ENCODE results near the gene MRPL18. TPM values are rescaled to one million over a fixed set of nuclear protein-coding genes. Genes with fewer than 3 reads are reported as not detected.

Gene MRPL18
- total and polyA plus RNA-seq, 9 of the 15 experiments (the other 6 are each of a cell fraction or from before 2014, with no cell fraction given): 149 to 456 (median 196) TPM

DNA sequence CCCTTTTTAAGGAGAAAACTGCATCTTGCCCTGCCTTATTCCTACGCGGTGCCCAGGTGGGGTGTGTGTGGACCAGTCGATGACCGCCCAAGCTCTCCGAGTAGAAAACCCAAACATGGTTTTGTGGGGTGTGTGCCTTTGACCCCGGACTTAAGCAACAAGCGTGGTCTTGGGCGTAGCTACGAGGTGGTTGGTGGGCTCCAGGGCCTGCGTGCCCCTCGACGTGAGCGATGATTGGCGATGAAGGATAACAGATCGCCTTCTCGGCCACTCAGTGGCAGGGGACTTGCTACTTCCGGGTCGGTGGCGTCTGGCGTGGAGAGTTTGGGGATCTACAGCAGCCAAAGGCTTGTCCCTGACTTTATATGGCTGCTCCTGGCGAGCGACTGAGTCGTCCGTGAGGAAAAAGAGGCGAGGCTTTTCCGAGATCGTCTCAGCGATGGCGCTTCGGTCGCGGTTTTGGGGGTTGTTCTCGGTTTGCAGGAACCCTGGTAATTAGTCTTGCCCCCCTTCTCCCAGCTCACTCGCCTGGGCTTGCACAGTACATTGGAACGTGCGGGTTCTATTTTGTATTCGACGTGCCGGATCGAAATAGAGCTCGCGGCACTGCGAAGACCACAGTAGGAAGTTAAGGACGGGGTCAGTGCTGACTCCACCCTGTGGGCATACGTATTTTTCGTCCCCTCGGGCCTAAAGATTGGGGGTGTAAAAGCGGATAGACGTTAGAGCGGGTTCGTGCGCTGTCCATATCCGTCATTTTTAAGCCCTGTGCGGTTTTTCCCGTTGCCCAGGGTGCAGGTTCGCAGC lies at the start of gene MRPL18 (continued):
- TF ChIP-seq MTA1 (IDR thresholded peaks at IDR 0.05; ENCODE audit: borderline replicate concordance) (no peak), NFIX (CRISPR knock-in tag; IDR thresholded peaks at IDR 0.05; ENCODE audit: low read depth) (no peak), RBBP5 (IDR thresholded peaks at IDR 0.05; ENCODE audit: borderline replicate concordance, insufficient read depth, low read length, poor library complexity, severe bottlenecking) (peak; percentile 64), POLR2B (IDR thresholded peaks at IDR 0.05; ENCODE audit: low read depth, partially characterized antibody) (peak; percentile 35), RFX5 (IDR thresholded peaks at IDR 0.05; ENCODE audit: low read depth, low read length) (peak; percentile 51; the same call in 1 of the 2 replicates), SNRNP70 (optimal IDR thresholded peaks at IDR 0.05; ENCODE audit: low read depth, low read length) (no peak), TAF1 (IDR thresholded peaks at IDR 0.05; ENCODE audit: control insufficient read depth, extremely low read depth, insufficient read depth, low read length, severe bottlenecking) (peak; percentile 48), SOX6 (IDR thresholded peaks at IDR 0.05) (no peak), ZNF311 (CRISPR knock-in tag; IDR thresholded peaks at IDR 0.05) (no peak), HDAC8 (tag; IDR thresholded peaks at IDR 0.05) (no peak)
- TF ChIP-seq, protein P1, sequence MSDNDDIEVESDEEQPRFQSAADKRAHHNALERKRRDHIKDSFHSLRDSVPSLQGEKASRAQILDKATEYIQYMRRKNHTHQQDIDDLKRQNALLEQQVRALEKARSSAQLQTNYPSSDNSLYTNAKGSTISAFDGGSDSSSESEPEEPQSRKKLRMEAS (CRISPR knock-in tag; IDR thresholded peaks at IDR 0.05): peak; percentile 71
- TF ChIP-seq, protein P2, sequence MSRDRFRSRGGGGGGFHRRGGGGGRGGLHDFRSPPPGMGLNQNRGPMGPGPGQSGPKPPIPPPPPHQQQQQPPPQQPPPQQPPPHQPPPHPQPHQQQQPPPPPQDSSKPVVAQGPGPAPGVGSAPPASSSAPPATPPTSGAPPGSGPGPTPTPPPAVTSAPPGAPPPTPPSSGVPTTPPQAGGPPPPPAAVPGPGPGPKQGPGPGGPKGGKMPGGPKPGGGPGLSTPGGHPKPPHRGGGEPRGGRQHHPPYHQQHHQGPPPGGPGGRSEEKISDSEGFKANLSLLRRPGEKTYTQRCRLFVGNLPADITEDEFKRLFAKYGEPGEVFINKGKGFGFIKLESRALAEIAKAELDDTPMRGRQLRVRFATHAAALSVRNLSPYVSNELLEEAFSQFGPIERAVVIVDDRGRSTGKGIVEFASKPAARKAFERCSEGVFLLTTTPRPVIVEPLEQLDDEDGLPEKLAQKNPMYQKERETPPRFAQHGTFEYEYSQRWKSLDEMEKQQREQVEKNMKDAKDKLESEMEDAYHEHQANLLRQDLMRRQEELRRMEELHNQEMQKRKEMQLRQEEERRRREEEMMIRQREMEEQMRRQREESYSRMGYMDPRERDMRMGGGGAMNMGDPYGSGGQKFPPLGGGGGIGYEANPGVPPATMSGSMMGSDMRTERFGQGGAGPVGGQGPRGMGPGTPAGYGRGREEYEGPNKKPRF (IDR thresholded peaks at IDR 0.05; ENCODE audit: low read depth, low read length): no peak
- TF ChIP-seq, protein P3, sequence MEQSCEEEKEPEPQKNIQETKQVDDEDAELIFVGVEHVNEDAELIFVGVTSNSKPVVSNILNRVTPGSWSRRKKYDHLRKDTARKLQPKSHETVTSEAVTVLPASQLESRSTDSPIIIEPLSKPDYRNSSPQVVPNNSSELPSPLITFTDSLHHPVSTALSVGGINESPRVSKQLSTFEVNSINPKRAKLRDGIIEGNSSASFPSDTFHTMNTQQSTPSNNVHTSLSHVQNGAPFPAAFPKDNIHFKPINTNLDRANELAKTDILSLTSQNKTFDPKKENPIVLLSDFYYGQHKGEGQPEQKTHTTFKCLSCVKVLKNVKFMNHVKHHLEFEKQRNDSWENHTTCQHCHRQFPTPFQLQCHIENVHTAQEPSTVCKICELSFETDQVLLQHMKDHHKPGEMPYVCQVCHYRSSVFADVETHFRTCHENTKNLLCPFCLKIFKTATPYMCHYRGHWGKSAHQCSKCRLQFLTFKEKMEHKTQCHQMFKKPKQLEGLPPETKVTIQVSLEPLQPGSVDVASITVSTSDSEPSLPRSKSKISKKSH (CRISPR knock-in tag; IDR thresholded peaks at IDR 0.05): no peak
- TF ChIP-seq, protein P4, sequence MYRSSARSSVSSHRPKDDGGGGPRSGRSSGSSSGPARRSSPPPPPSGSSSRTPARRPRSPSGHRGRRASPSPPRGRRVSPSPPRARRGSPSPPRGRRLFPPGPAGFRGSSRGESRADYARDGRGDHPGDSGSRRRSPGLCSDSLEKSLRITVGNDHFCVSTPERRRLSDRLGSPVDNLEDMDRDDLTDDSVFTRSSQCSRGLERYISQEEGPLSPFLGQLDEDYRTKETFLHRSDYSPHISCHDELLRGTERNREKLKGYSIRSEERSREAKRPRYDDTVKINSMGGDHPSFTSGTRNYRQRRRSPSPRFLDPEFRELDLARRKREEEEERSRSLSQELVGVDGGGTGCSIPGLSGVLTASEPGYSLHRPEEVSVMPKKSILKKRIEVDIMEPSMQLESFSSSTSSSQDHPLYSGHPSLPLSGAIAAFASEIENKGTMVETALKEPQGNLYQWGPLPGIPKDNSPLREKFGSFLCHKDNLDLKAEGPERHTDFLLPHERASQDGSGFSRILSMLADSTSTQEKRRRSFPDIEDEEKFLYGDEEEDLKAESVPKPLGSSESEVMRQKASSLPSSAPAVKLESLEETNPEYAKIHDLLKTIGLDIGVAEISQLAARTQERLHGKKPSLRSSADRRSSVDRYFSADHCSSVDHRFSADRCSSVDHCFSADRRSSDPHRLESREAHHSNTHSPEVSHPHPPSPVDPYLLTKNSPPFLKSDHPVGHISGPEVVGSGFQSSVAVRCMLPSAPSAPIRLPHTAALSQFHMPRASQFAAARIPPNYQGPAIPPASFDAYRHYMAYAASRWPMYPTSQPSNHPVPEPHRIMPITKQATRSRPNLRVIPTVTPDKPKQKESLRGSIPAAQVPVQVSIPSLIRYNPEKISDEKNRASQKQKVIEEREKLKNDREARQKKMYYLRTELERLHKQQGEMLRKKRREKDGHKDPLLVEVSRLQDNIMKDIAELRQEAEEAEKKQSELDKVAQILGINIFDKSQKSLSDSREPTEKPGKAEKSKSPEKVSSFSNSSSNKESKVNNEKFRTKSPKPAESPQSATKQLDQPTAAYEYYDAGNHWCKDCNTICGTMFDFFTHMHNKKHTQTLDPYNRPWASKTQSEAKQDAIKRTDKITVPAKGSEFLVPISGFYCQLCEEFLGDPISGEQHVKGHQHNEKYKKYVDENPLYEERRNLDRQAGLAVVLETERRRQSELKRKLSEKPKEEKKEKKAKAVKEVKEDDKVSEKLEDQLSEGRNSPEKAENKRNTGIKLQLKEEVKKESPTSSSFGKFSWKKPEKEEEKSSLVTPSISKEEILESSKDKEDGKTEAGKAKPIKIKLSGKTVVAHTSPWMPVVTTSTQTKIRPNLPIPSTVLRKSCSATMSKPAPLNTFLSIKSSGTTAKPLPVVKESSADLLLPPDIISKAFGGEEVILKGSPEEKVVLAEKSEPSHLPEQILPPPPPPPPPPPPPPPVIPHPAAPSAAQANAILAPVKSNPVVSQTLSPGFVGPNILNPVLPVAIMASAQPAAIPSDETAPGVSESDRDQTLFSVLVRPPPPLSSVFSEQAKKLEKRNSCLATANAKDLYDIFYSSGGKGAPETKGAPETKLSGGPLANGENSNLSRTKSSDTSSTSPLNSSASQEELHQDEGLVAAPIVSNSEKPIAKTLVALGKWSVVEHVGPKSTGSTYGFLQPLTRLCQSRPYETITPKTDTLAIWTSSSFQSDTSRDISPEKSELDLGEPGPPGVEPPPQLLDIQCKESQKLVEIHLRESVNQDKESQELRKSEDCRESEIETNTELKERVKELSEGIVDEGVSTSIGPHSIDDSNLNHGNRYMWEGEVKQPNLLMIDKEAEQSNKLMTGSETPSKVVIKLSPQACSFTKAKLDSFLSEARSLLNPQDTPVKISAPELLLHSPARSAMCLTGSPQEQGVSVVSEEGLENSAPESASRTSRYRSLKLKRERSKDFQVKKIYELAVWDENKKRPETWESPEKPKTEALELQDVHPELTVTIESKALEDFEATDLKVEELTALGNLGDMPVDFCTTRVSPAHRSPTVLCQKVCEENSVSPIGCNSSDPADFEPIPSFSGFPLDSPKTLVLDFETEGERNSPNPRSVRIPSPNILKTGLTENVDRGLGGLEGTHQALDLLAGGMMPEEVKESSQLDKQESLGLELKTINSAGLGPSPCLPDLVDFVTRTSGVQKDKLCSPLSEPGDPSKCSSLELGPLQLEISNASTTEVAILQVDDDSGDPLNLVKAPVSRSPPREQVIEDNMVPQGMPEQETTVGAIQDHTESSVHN (IDR thresholded peaks at IDR 0.05; ENCODE audit: borderline replicate concordance in 1 of 2, low read depth in 1 of 2): no peak

Measured in K562 (cell line).